HG02759 (cell line): ENCODE measurements around the gene CLCN6.

ENCODE experiments used
- ATAC-seq: cut with Tn5 transposase; IDR thresholded peaks from one replicate; pipeline ENCODE4 v1.9.1; 2021; ENCODE audit warnings: mild to moderate bottlenecking, moderate library complexity; ENCODE audit not compliant: unreplicated experiment

CLCN6 gene

GRCh38 chr1:11778844-11779623, 27.0 kb upstream of the CLCN6 start:
- ATAC-seq = no peak

- ATAC-seq = no peak
Observed at GRCh38 chr1:11779715-11780379, 26.1 kb upstream of the CLCN6 start.

DNA sequence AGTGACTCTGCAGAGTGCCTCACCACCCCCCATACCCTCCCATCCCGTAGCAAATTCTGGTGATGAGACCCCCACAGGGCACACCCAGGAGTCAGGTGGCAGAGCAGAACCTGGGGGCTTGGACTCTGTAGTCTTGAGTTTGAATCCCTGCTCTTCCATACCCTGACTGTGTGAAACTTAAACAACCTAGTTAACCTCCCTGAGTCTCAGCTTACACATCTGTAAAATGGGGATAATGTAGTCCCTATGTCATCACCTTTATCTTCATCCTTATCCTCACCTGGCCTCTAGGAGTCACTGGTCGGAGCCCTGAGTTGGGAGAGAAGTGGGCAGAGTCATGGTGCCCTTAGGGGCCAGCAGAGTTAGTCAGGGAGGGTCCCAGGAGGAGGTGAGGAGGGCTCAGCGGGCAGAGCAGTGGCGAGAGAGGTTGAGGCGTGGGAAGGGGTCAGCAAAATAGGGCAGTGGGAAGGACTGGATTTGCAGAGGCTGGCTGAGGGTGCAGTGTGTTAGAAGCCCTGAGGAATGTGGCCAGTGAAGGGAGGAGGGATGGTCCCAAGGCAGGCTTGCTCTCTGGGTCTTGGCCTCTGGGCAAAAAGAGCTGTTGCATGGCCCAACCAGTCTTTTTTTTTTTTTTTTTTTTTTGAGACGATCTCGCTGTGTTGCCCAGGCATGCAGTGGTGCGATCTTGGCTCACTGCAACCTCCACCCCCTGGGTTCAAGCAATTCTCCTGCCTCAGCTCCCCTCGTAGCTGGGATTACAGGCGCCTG, 25.4 kb upstream of the CLCN6 start:
- ATAC-seq = no peak

- ATAC-seq = no peak
Observed at GRCh38 chr1:11781297-11781696, 24.7 kb upstream of the CLCN6 start.

DNA sequence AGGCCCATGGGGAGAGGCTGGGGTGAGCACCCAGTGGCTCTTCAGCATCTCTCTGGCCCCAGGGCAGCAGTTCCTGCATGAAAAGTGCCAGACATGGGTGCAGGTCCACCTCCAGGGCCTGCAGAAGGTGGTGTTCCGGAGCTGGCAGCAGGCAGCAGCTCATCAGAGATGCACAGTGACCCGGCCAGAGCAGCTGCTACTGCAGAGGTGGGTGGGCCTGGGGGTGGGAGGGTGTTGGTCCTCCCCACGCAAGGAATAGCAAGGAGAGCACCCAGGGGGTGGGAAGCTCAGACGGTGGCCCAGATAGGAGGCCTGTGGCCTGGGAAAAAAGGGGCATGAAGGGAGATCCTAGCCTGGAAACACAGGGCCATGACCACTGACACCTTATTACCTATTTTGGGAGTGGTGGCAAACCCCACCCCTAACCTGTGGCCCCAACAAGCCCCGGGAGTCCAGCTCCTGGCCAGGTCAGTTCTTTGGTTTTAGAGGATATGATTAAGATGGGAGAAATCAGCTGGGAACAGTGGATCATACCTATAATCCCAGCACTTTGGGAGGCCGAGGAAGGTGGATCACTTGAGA, 23.8 kb upstream of the CLCN6 start:
- ATAC-seq = no peak

DNA sequence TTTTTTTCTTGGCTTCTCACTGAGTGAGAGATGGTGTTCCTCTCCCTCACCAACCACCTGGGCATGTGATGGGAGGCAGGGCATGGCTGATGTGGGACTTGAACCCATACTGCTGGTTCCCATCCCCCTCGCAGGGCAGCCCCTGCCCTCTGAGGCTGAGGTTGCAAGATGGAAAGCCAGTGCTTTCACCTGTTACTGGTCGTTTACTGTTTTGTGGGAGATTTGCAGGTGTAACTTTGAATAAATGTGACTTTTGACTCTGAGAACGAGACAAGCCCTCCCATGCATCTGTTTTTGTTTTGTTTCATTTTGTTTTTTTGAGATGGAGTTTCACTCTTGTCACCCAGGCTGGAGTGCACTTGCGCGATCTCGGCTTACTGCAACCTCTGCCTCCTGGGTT, 22.4 kb upstream of the CLCN6 start:
- no peak for ATAC-seq

GRCh38 chr1:11784256-11784992, 21.6 kb upstream of the CLCN6 start:
- ATAC-seq = no peak

GRCh38 chr1:11784993-11785769, 20.8 kb upstream of the CLCN6 start:
- ATAC-seq = no peak

- ATAC-seq = no peak
Observed at GRCh38 chr1:11786168-11786567, 19.8 kb upstream of the CLCN6 start.

DNA sequence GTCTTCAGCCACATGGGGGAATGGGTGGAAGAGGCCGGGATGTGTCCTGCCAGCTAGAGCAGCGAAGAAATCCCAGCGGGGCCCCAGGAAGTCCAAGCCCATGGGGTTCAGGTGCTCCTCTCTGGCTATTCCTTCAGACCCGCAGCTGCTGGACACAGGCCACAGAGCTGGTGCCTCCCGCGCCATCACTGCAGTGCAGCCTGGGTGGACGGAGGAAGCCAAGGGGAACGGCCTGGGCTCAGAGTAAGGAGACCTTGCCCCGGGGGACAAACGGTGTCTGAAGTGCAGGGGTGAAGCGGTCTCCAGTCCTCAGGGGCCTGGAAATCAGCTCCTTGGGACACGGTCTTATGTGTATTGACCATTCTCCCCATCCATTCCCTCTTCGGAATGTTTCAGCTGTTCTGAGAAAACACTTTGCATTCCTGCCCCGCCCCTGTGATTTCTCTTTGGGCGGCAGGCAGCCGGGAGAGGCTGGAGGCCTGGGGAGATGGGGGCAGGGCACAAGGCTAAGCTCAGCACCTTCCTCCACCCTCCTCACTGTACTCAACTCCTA, 18.7 kb upstream of the CLCN6 start:
- no peak for ATAC-seq

DNA sequence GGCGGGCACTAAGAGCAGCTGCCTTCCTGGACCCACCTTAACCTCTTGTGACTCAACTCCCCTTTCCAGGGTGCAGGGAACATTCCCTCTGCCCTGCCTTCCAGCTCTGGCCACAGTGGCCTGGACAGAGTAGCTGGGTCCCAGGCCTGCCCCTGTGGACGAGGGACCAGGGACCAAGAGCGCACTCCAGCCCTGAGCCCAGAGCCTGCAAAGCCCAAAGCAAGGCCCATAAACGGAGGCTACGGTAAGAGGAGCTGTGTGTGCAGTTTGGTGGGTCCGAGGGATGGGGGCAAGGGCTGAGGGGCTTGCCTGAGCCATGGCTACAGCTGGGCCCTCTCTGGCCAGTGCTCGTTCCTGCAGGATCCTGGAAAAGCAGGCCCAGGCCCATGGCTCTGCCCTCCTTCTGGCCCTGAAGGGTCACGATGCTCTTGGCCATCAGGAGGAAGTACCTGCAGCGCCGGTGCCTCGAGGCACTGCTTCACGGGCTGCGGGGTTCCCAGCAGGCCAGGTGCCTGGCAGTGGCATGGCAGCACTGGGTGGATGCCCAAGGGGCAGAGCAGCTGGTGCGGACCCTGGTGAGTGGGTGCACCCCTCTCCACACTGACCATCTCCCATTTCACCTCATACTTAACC, 18.1 kb upstream of the CLCN6 start:
- ATAC-seq = no peak

DNA sequence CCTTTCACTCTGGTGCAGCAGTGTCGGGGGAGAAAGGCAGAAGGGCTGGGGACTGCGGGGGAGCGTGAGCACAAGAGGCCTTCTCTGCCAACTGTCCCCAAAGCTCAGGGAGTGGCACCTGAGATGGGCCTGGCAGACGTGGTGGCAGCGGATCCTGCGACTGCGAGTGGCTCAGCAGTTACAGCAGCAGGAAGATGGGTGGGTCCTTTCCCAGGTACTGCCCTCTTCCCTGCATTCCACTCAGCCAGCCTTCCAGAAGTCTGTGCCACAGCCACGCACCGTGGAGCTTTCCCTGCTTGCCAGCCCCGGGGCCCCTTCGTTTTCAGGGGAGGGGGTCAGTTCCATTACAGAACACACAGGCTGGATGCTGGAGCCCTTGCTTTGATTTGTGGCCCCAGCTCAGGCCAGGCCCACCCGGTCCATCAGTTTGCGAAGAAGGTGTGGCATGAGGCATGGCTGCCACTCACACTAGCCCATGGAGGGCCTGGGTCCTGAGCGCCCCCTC, 17.4 kb upstream of the CLCN6 start:
- no peak for ATAC-seq

- ATAC-seq = no peak
Observed at GRCh38 chr1:11789126-11790067, 16.6 kb upstream of the CLCN6 start.

GRCh38 chr1:11790101-11790879, 15.7 kb upstream of the CLCN6 start:
- no peak for ATAC-seq

- no peak for ATAC-seq
Observed at GRCh38 chr1:11790880-11791715, 14.9 kb upstream of the CLCN6 start.

- ATAC-seq = no peak
Observed at GRCh38 chr1:11792106-11792505, 13.9 kb upstream of the CLCN6 start.
